Smooth muscle cell (in vitro differentiated cells): ENCODE results near the gene SLC25A31. TPM values are rescaled to one million over a fixed set of nuclear protein-coding genes. Genes with fewer than 3 reads are reported as not detected.
A peak's percentile ranks its signal among the peaks of the same experiment; 100 is the strongest.

Source experiments
- DNase-seq: peaks from one replicate; lab custom pipeline; 2025; ENCODE audit not compliant: unreplicated experiment; lab: John Stamatoyannopoulos, UW
- H2AFZ ChIP-seq: fragments of 200-600 bp; sonication (generic); 2 replicates; pipeline ENCODE4 v1.6.0; 2016; ENCODE audit warnings: antibody characterized with exemption, low read depth, mild to moderate bottlenecking
- H3F3A ChIP-seq: fragments of 200-600 bp; sonication (generic); 2 replicates; pipeline ENCODE4 v1.6.0; 2017; ENCODE audit warnings: antibody characterized with exemption, low read depth
- H3K27ac ChIP-seq: fragments of 200-600 bp; sonication (generic); 2 replicates; pipeline ENCODE4 v1.5.1; 2016; ENCODE audit warnings: low read depth, mild to moderate bottlenecking
- H3K27me3 ChIP-seq: fragments of 200-600 bp; sonication (generic); 2 replicates; pipeline ENCODE4 v1.6.1; 2016; ENCODE audit warnings: low read depth, mild to moderate bottlenecking
- H3K36me3 ChIP-seq: fragments of 200-600 bp; sonication (generic); 2 replicates; pipeline ENCODE4 v1.5.1; 2016; ENCODE audit warnings: low read depth
- H3K4me1 ChIP-seq: fragments of 200-600 bp; sonication (generic); 2 replicates; pipeline ENCODE4 v1.5.1; 2016; ENCODE audit warnings: low read depth
- H3K4me2 ChIP-seq: fragments of 200-600 bp; sonication (generic); 2 replicates; pipeline ENCODE4 v1.6.0; 2016; ENCODE audit warnings: mild to moderate bottlenecking
- H3K4me3 ChIP-seq: fragments of 200-600 bp; sonication (generic); 2 replicates; pipeline ENCODE4 v1.5.1; 2016; ENCODE audit warnings: mild to moderate bottlenecking
- H3K79me2 ChIP-seq: fragments of 200-600 bp; sonication (generic); 2 replicates; pipeline ENCODE4 v1.6.0; 2016; ENCODE audit warnings: low read depth, mild to moderate bottlenecking
- H3K9ac ChIP-seq: fragments of 200-600 bp; sonication (generic); 2 replicates; pipeline ENCODE4 v1.6.0; 2016; ENCODE audit warnings: low read depth
- H3K9me3 ChIP-seq: fragments of 200-600 bp; sonication (generic); replicated peaks from 2 replicates; pipeline ENCODE4 v1.5.1; 2016; ENCODE audit warnings: low read depth
- H4K20me1 ChIP-seq: fragments of 200-600 bp; sonication (generic); 2 replicates; pipeline ENCODE4 v1.6.0; 2016; ENCODE audit warnings: low read depth
- WGBS: methylation state at CpG from one replicate; pipeline ENCODE4 v1.1.7; 2016; ENCODE audit warnings: low lambda C conversion rate; 5-methylcytosine and 5-hydroxymethylcytosine counted together
- polyA plus RNA-seq: library from polyadenylated mRNA; unstranded; fragments of >200 nt; fragmentation: Nextera tagmentation; extraction: Ambion mirVana; gene quantifications from 2 replicates; pipeline ENCODE4 v1.2.1, GENCODE V29; 2016
- total RNA-seq: library from RNA; depleted of rRNA; stranded (reverse); fragments of >200 nt; gene quantifications from 2 replicates; pipeline ENCODE4 v1.2.3, GENCODE V29; 2014
- TF ChIP-seq, protein P1 (sequence below): fragments of 200-600 bp; sonication (generic); IDR thresholded peaks from 2 replicates; pipeline ENCODE4 v1.5.1; 2017; ENCODE audit warnings: borderline replicate concordance, mild to moderate bottlenecking, antibody characterized with exemption; ENCODE audit not compliant: insufficient read depth, poor library complexity, severe bottlenecking

Gene SLC25A31
- total and polyA plus RNA-seq, 2 experiments from 2014 or later: not detected

DNA sequence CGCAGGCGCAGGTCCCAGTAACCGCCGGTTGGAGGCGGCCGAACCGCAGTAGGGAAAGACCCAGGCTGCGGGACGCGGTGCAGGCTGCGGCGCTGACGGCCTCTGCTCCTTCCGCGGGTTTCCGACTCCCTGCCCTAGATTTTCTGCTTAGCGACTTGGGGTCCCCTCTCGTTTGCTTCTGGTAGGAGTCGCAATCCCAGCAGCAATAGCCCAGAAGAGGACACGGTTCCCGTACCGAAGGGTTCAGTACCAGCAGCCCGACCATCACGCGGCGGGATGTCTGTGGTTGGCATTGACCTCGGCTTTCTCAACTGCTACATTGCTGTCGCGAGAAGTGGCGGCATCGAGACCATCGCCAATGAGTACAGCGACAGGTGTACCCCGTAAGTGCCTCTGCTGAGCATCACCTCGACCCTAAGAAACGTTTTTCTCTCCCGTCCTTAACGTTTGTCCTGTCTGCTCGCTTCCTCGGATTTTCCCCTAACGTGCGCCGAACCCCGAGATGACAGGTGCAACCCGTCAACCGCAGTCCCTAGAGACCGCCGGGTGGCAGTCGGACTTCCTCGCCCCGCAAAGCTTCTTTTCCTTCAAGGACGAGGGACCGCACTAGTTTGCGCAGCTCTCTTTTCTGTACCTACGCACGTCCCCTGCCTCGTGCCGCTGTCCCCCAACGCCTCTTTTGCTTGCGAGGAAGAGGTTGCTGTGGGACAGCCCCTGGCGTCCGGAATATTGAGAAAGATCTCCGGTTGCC is 52.2 kb downstream of the SLC25A31 start, which contains the start of gene HSPA4L:
TSS of gene HSPA4L (plus strand) at position 48 of the 751 bp plus-strand sequence. CDS start at position 277, 229 bp downstream.
- no peaks in the 10 kb centered on the region for H3K4me1 ChIP-seq
- peaks cover 23% of the 10 kb centered on the region for H3K27me3 ChIP-seq
- no peaks in the 10 kb centered on the region for H4K20me1 ChIP-seq
- H3K4me2 ChIP-seq: peak within 1 kb of the TSS; percentile 90
- no peak for DNase-seq
- WGBS: 2% methylated on average over 63 of the region's 63 CpGs
- H3K79me2 ChIP-seq: no peaks in the 10 kb centered on the region
- TF ChIP-seq, protein P1, sequence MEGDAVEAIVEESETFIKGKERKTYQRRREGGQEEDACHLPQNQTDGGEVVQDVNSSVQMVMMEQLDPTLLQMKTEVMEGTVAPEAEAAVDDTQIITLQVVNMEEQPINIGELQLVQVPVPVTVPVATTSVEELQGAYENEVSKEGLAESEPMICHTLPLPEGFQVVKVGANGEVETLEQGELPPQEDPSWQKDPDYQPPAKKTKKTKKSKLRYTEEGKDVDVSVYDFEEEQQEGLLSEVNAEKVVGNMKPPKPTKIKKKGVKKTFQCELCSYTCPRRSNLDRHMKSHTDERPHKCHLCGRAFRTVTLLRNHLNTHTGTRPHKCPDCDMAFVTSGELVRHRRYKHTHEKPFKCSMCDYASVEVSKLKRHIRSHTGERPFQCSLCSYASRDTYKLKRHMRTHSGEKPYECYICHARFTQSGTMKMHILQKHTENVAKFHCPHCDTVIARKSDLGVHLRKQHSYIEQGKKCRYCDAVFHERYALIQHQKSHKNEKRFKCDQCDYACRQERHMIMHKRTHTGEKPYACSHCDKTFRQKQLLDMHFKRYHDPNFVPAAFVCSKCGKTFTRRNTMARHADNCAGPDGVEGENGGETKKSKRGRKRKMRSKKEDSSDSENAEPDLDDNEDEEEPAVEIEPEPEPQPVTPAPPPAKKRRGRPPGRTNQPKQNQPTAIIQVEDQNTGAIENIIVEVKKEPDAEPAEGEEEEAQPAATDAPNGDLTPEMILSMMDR: no peak
- no peaks in the 10 kb centered on the region for H3K36me3 ChIP-seq
- peaks cover 7% of the 10 kb centered on the region for H3F3A ChIP-seq
- peak within 1 kb of the TSS; percentile 62 for H3K4me3 ChIP-seq
- peak within 1 kb of the TSS; percentile 34 for H3K27ac ChIP-seq
- H3K9ac ChIP-seq: peak within 1 kb of the TSS; percentile 60
- peak within 1 kb of the TSS; percentile 94 for H2AFZ ChIP-seq
- H3K9me3 ChIP-seq: no peaks in the 10 kb centered on the region

- peak overlapping the region; percentile 60 for H3K9ac ChIP-seq
- peaks cover 7% of the 10 kb centered on the region for H3F3A ChIP-seq
- peak overlapping the region; percentile 90 for H3K4me2 ChIP-seq
- peaks cover 23% of the 10 kb centered on the region for H3K27me3 ChIP-seq
- H3K79me2 ChIP-seq: no peaks in the 10 kb centered on the region
- 22% methylated on average over 25 of the region's 25 CpGs for WGBS
- H3K4me1 ChIP-seq: no peaks in the 10 kb centered on the region
- DNase-seq: no peak
- peak overlapping the region; percentile 61 for H3K27ac ChIP-seq
- TF ChIP-seq, protein P1: no peak
- H2AFZ ChIP-seq: peak overlapping the region; percentile 94
- H3K9me3 ChIP-seq: no peaks in the 10 kb centered on the region
- peak overlapping the region; percentile 62 for H3K4me3 ChIP-seq
- no peaks in the 10 kb centered on the region for H4K20me1 ChIP-seq
- no peaks in the 10 kb centered on the region for H3K36me3 ChIP-seq
These were observed 53.0 kb downstream of the SLC25A31 start for GRCh38 chr4:127783026-127783769.

DNA sequence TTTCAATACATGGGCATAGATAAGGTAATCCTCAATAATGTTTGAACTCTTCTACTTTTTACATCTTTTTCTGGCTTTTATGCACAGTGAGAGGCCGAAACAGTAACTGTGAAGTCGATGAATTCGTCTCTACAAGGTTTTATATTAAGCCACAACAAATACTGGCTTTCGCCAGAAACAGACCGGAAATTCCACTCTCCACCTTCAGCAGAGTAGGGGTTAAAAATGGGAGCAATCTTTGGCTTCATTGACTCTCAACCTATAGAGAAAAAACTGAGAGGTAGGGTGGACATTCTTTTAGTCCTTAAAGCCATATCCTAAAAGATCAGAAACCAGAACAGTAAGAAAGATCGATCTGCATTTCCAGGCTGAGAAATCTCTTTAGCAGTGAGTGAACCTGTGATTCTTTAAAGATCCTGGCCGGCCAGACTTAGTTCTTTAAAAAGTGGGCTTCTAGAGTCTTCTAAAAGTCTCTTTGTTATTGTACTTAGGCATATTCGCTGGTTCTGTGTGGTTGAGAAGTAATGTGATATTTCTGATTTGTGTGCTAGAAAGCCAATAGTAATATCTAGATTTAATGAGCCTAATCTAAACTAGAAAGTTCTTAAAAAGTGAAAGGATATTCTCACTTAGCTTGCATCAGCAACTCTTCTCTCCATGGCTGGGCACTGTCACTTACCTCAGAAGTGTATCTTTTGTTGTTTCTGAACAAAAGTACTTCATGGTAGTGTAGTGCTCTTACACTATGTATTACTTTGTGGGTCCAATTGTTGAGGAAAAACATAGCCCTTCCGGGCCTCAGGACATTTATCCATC is 54.0 kb downstream of the SLC25A31 start:
- Histone ChIP-seq H3K4me2 (peak overlapping the region; percentile 90), H3K9ac (peak overlapping the region; percentile 26), H3K4me1 (no peaks in the 10 kb centered on the region), H2AFZ (peak overlapping the region; percentile 21), H3K4me3 (peak overlapping the region; percentile 62), H3K27ac (peak overlapping the region; percentile 61), H3K79me2 (no peaks in the 10 kb centered on the region), H3F3A (peaks cover 7% of the 10 kb centered on the region), H3K9me3 (no peaks in the 10 kb centered on the region), H3K36me3 (no peaks in the 10 kb centered on the region), H3K27me3 (peaks cover 23% of the 10 kb centered on the region), H4K20me1 (no peaks in the 10 kb centered on the region)
- no peak for DNase-seq
- WGBS: 87% methylated on average over 9 of the region's 9 CpGs
- TF ChIP-seq, protein P1: no peak
